K562 (cell line): ENCODE results near the gene MMS22L. TPM values are rescaled to one million over a fixed set of nuclear protein-coding genes. Genes with fewer than 3 reads are reported as not detected.

Experiments
- ATAC-seq: fragments of 200-7000 bp; cut with Tn5 transposase; 3 replicates; pipeline ENCODE4 v1.9.1; 2020; ENCODE audit warnings: moderate library complexity
- BruUV-seq: library from RNA; stranded (reverse); fragments of 400-500 nt; replicated peaks from 2 replicates; lab custom pipeline; 2021; lab: Mats Ljungman, UMichigan
- CTCF ChIA-PET: fragments of 300-600 bp; formaldehyde crosslinking; extraction: SDS; loops from one replicate; lab custom pipeline; 2021; ENCODE audit warnings: low intra/inter-chr PET ratio; lab: Yijun Ruan, JAX
- POLR2A ChIA-PET: fragments of 300-600, 350-650 bp; sonication (Branson Sonifier 250); formaldehyde crosslinking; extraction: SDS; loops from one replicate; lab custom pipeline; 2021; ENCODE audit warnings: antibody characterized with exemption, inconsistent platforms; lab: Yijun Ruan, JAX
- DNase-seq, 4 experiments: peaks; one replicate each; pipeline versions ENCODE4 v3.0.0 to v3.0.0-alpha.2; 2011 to 2018; ENCODE audit warnings: low spot score in 3 of 4, mixed read lengths in 3 of 4; ENCODE audit errors: extremely low read depth in 1 of 4
- FAIRE-seq: peaks from 2 replicates; lab custom pipeline; 2011; peaks lifted over from hg19 to GRCh38; lab: Jason Lieb, UNC
- H2AFZ ChIP-seq: 2 replicates; pipeline ENCODE4 v1.6.0; 2011; ENCODE audit warnings: low read depth, low read length, control low read depth, inconsistent platforms
- H3K27ac ChIP-seq: fragments of 200-600 bp; 3 replicates; pipeline ENCODE4 v1.8.0; 2011; ENCODE audit warnings: low read depth, mild to moderate bottlenecking, control low read depth, inconsistent platforms, low read length, moderate library complexity, mixed read lengths; ENCODE audit errors: extremely low read depth
- H3K27me3 ChIP-seq, 2 experiments: fragments of 300-600 bp in 1 of 2; 2 replicates in 1 of 2; 3 replicates in 1 of 2; pipeline versions ENCODE4 v1.6.0 to v1.8.0; 2011; ENCODE audit warnings: inconsistent platforms in 2 of 2, low read length in 2 of 2, mild to moderate bottlenecking in 1 of 2, mixed read lengths in 1 of 2, moderate library complexity in 1 of 2; ENCODE audit not compliant: control insufficient read depth in 2 of 2, insufficient read depth in 2 of 2
- H3K36me3 ChIP-seq: fragments of 300-600 bp; 3 replicates; pipeline ENCODE4 v1.8.0; 2011; ENCODE audit warnings: mild to moderate bottlenecking, low read length, inconsistent platforms; ENCODE audit not compliant: control insufficient read depth, insufficient read depth
- H3K4me1 ChIP-seq, 2 experiments: fragments of 200-600 bp in 1 of 2; replicated peaks in 1 of 2; 2 replicates in 1 of 2; 3 replicates in 1 of 2; pipeline versions ENCODE4 v1.5.1 to v1.8.0; 2011; ENCODE audit warnings: inconsistent platforms in 2 of 2, low read length in 2 of 2, mild to moderate bottlenecking in 1 of 2, mixed read lengths in 1 of 2, moderate library complexity in 1 of 2; ENCODE audit not compliant: control insufficient read depth in 2 of 2, insufficient read depth in 2 of 2
- H3K4me2 ChIP-seq: 2 replicates; pipeline ENCODE4 v1.6.1; 2011; ENCODE audit warnings: low read length, control low read depth, inconsistent platforms, mixed read lengths; ENCODE audit not compliant: insufficient read depth
- H3K4me3 ChIP-seq: fragments of 200-600 bp; sonication (generic), shearing (Covaris generic); 2 replicates; pipeline ENCODE4 v1.5.1; 2016; ENCODE audit warnings: control low read depth, inconsistent platforms
- H3K79me2 ChIP-seq: fragments of 200-600 bp; 3 replicates; pipeline ENCODE4 v1.8.0; 2011; ENCODE audit warnings: low read length, inconsistent platforms; ENCODE audit not compliant: control insufficient read depth, insufficient read depth
- H3K9ac ChIP-seq, 2 experiments: 2 replicates each; pipeline versions ENCODE4 v1.6.0 to v1.6.1; 2011; ENCODE audit warnings: low read depth in 2 of 2, low read length in 2 of 2, control low read depth in 1 of 2, inconsistent platforms in 1 of 2, mild to moderate bottlenecking in 1 of 2, mixed read lengths in 1 of 2; ENCODE audit not compliant: insufficient read depth in 1 of 2
- H3K9me1 ChIP-seq: one replicate; pipeline ENCODE4 v1.6.0; 2011; ENCODE audit warnings: inconsistent platforms, mild to moderate bottlenecking, low read length, moderate library complexity; ENCODE audit not compliant: control insufficient read depth, insufficient read depth
- H3K9me3 ChIP-seq: replicated peaks from 2 replicates; pipeline ENCODE4 v1.5.1; 2011; ENCODE audit warnings: low read depth, low read length, inconsistent platforms; ENCODE audit not compliant: control insufficient read depth, insufficient read depth
- H4K20me1 ChIP-seq: replicated peaks from 2 replicates; pipeline ENCODE4 v1.6.1; 2011; ENCODE audit warnings: low read length, inconsistent platforms, mixed read lengths; ENCODE audit not compliant: control insufficient read depth, insufficient read depth
- KHSRP ChIP-seq: fragments of 450-650 bp; IDR thresholded peaks from 2 replicates; pipeline ENCODE4 v1.6.1; 2017
- NCOR1 ChIP-seq: fragments of 450-650 bp; IDR thresholded peaks from 2 replicates; pipeline ENCODE4 v1.6.1; 2016; ENCODE audit warnings: mild to moderate bottlenecking, moderate library complexity
- PHF20 ChIP-seq: fragments of 450-650 bp; IDR thresholded peaks from 2 replicates; pipeline ENCODE4 v1.6.1; 2018; ENCODE audit not compliant: partially characterized antibody
- RBBP5 ChIP-seq: fragments of 200-600 bp; sonication (generic); IDR thresholded peaks from 2 replicates; pipeline ENCODE4 v1.6.1; 2012; ENCODE audit warnings: borderline replicate concordance, mild to moderate bottlenecking, low read length, control low read depth, inconsistent platforms; ENCODE audit not compliant: insufficient read depth, poor library complexity, severe bottlenecking
- RBM22 ChIP-seq: fragments of 200-400 bp; formaldehyde crosslinking; IDR thresholded peaks from 2 replicates; pipeline ENCODE4 v1.6.1; 2018; ENCODE audit warnings: low read length, low read depth; ENCODE audit not compliant: poor library complexity, severe bottlenecking
- SRSF7 ChIP-seq: fragments of 200-400 bp; formaldehyde crosslinking; optimal IDR thresholded peaks from 2 replicates; pipeline ENCODE3; 2017; ENCODE audit warnings: mild to moderate bottlenecking, low read depth, low read length
- ZHX1 ChIP-seq: fragments of 150-350 bp; conservative IDR thresholded peaks from 2 replicates; pipeline ENCODE4 v1.6.1; 2014; ENCODE audit warnings: low read length
- ZNF717 ChIP-seq: fragments of 250-450 bp; sonication (Bioruptor Pico); IDR thresholded peaks from 2 replicates; pipeline ENCODE4 v1.5.0; 2021
- WGBS: fragments of 100-300 bp; shearing (Covaris generic); methylation state at CpG from one replicate; pipeline ENCODE4 v1.1.6; 2016; ENCODE audit warnings: low coverage, mixed read lengths; ENCODE audit not compliant: insufficient coverage; ENCODE audit errors: missing lambda C conversion rate; 5-methylcytosine and 5-hydroxymethylcytosine counted together
- in situ Hi-C: fragments of 300-500 bp; cut with MboI; formaldehyde crosslinking; loops from 4 replicates; pipeline ENCODE4 v1.15.0; 2018; ENCODE audit warnings: inconsistent platforms, mixed read lengths
- intact Hi-C: fragments of 100-400 bp; cut with micrococcal nuclease; formaldehyde crosslinking; loops from 2 replicates; pipeline ENCODE4 v1.14.2; 2022
- polyA plus RNA-seq, 8 experiments: library from polyadenylated mRNA; depleted of rRNA in 4 of 8; stranded (reverse) in 5 of 8; unstranded in 3 of 8; fragments of >200 nt; fragmentation: Nextera tagmentation in 2 of 8; fragmentation: Illumina TruSeq in 1 of 8; extraction: Ambion mirVana in 2 of 8; extraction: Trizol in 1 of 8; gene quantifications; 2 replicates each; pipeline versions ENCODE4 v1.2.1 to v1.2.3, GENCODE V29; 2011 to 2014; ENCODE audit warnings: inconsistent platforms in 1 of 8, missing spikeins in 1 of 8
- total RNA-seq, 7 experiments: library from RNA; depleted of rRNA in 6 of 7; stranded (reverse); fragments of >200 nt in 6 of 7; fragmentation: Illumina TruSeq in 2 of 7; extraction: Trizol in 2 of 7; gene quantifications; 2 replicates each; pipeline versions ENCODE4 v1.2.1 to v1.2.3, GENCODE V29; 2011 to 2021; ENCODE audit warnings: low replicate concordance in 1 of 7

Gene MMS22L
- total and polyA plus RNA-seq, 9 of the 15 experiments (the other 6 are each of a cell fraction or from before 2014, with no cell fraction given), result 13.0 to 59.5 (median 26.9) TPM

GRCh38 chr6:97240222-97240621 lies 42.8 kb downstream of the MMS22L start:
- BruUV-seq, result no TSS peak
- H3K79me2 ChIP-seq, result no peaks in the 10 kb centered on the region
- no peak overlapping the region for H3K9ac ChIP-seq
- H3K4me3 ChIP-seq, result no peak overlapping the region
- H3K36me3 ChIP-seq, result peaks cover 48% of the 10 kb centered on the region
- TF ChIP-seq ZHX1 (no peak), SRSF7 (no peak), RBBP5 (no peak), RBM22 (no peak), NCOR1 (no peak), PHF20 (no peak), ZNF717 (no peak), KHSRP (no peak)
- no peaks in the 10 kb centered on the region for H3K27me3 ChIP-seq
- intact Hi-C loops, result no loop called here
- ChIA-PET CTCF (no interaction called here), POLR2A (no interaction called here)
- FAIRE-seq, result no peak
- no peak for ATAC-seq
- 94% methylated on average over 2 of the region's 2 CpGs for WGBS
- no peaks in the 10 kb centered on the region for H4K20me1 ChIP-seq
- no peaks in the 10 kb centered on the region for H3K4me1 ChIP-seq
- no peak overlapping the region for H3K4me2 ChIP-seq
- no peak overlapping the region for H3K27ac ChIP-seq
- no peak for DNase-seq
- H3K9me1 ChIP-seq, result no peaks in the 10 kb centered on the region
- no peaks in the 10 kb centered on the region for H3K9me3 ChIP-seq
- no peak overlapping the region for H2AFZ ChIP-seq
- in situ Hi-C loops, result no loop called here
